AG10803 (cell line): Measurements from ENCODE around the gene FSIP1.
A peak's percentile ranks its signal among the peaks of the same experiment; 100 is the strongest.

ENCODE experiments used
- DNase-seq: peaks from one replicate; pipeline ENCODE4 v3.0.0; 2010; ENCODE audit warnings: low read depth
- H3K4me3 ChIP-seq: 2 replicates; pipeline ENCODE4 v1.5.1; 2011; ENCODE audit warnings: mild to moderate bottlenecking, low read length, control low read depth
- CTCF ChIP-seq: conservative IDR thresholded peaks from 2 replicates; pipeline ENCODE4 v1.5.1; 2011; ENCODE audit warnings: mild to moderate bottlenecking, low read length, control low read depth, inconsistent platforms

The FSIP1 gene

GRCh38 chr15:39793923-39794322 is 11.3 kb upstream of the FSIP1 start:
- DNase-seq = no peak
- no peak overlapping the region for H3K4me3 ChIP-seq
- TF ChIP-seq CTCF = no peak

- no peak for TF ChIP-seq CTCF
- no peak for DNase-seq
- H3K4me3 ChIP-seq = no peak overlapping the region
Measured at GRCh38 chr15:39792844-39793335, 10.2 kb upstream of the FSIP1 start.

- no peak overlapping the region for H3K4me3 ChIP-seq
- no peak for DNase-seq
- TF ChIP-seq CTCF = no peak
Measured at GRCh38 chr15:39792025-39792843, 9.6 kb upstream of the FSIP1 start.

- no peak overlapping the region for H3K4me3 ChIP-seq
- DNase-seq = peak; percentile 81
- TF ChIP-seq CTCF = no peak
Measured at GRCh38 chr15:39789736-39790135, 7.1 kb upstream of the FSIP1 start.

GRCh38 chr15:39788800-39789565 is 6.3 kb upstream of the FSIP1 start:
- peak; percentile 63 for DNase-seq
- no peak overlapping the region for H3K4me3 ChIP-seq
- no peak for TF ChIP-seq CTCF

- TF ChIP-seq CTCF = no peak
Measured at GRCh38 chr15:39788108-39788507, 5.5 kb upstream of the FSIP1 start.

GRCh38 chr15:39787479-39787878 is 4.8 kb upstream of the FSIP1 start:
- no peak for DNase-seq
- TF ChIP-seq CTCF = no peak
- H3K4me3 ChIP-seq = no peak overlapping the region

More at GRCh38 chr15:39788108-39788507, 5.5 kb upstream of the FSIP1 start:
- no peak for DNase-seq
- no peak overlapping the region for H3K4me3 ChIP-seq
